Keratinocyte (primary cell): ENCODE results near the gene DENND4A. TPM values are rescaled to one million over a fixed set of nuclear protein-coding genes. Genes with fewer than 3 reads are reported as not detected.

Experiments used
- DNase-seq: peaks from one replicate; pipeline ENCODE4 v3.0.0-alpha.2; 2011; ENCODE audit warnings: low read depth, missing footprints, low spot score
- FAIRE-seq: peaks from 2 replicates; lab custom pipeline; 2011; peaks lifted over from hg19 to GRCh38; lab: Jason Lieb, UNC
- H2AFZ ChIP-seq: 2 replicates; pipeline ENCODE4 v1.6.0; 2012; ENCODE audit warnings: low read length, control low read depth, inconsistent platforms; ENCODE audit not compliant: control insufficient read depth
- H3K27ac ChIP-seq: 2 replicates; pipeline ENCODE4 v1.5.1; 2011; ENCODE audit warnings: low read length; ENCODE audit not compliant: control insufficient read depth, insufficient read depth
- H3K27me3 ChIP-seq: 3 replicates; pipeline ENCODE4 v1.6.0; 2011; ENCODE audit warnings: low read length; ENCODE audit not compliant: control insufficient read depth, insufficient read depth; ENCODE audit errors: extremely low read depth
- H3K36me3 ChIP-seq, 2 experiments: 2 replicates in 1 of 2; 3 replicates in 1 of 2; pipeline ENCODE4 v1.5.1; 2011; ENCODE audit warnings: low read length in 2 of 2, mild to moderate bottlenecking in 1 of 2; ENCODE audit not compliant: control insufficient read depth in 2 of 2, insufficient read depth in 2 of 2; ENCODE audit errors: extremely low read depth in 1 of 2
- H3K4me1 ChIP-seq: 3 replicates; pipeline ENCODE4 v1.5.1; 2011; ENCODE audit warnings: low read length; ENCODE audit not compliant: control insufficient read depth, insufficient read depth; ENCODE audit errors: extremely low read depth
- H3K4me2 ChIP-seq: 3 replicates; pipeline ENCODE4 v1.6.0; 2011; ENCODE audit warnings: low read depth, low read length; ENCODE audit not compliant: control insufficient read depth, insufficient read depth; ENCODE audit errors: extremely low read depth
- H3K4me3 ChIP-seq, 3 experiments: fragments of 200-600 bp in 1 of 3; sonication (generic) in 1 of 3; 2 replicates in 2 of 3; 3 replicates in 1 of 3; pipeline ENCODE4 v1.5.1; 2011 to 2016; ENCODE audit warnings: low read length in 3 of 3, mild to moderate bottlenecking in 3 of 3, control low read depth in 2 of 3, inconsistent platforms in 1 of 3, low read depth in 1 of 3, mixed read lengths in 1 of 3, mixed run types in 1 of 3, moderate library complexity in 1 of 3; ENCODE audit not compliant: control insufficient read depth in 2 of 3, insufficient read depth in 2 of 3; ENCODE audit errors: extremely low read depth in 1 of 3
- H3K79me2 ChIP-seq: 2 replicates; pipeline ENCODE4 v1.6.0; 2012; ENCODE audit warnings: low read length; ENCODE audit not compliant: control insufficient read depth, insufficient read depth
- H3K9ac ChIP-seq: 3 replicates; pipeline ENCODE4 v1.6.0; 2011; ENCODE audit warnings: low read length; ENCODE audit not compliant: control insufficient read depth, insufficient read depth; ENCODE audit errors: extremely low read depth
- H3K9me1 ChIP-seq: 3 replicates; pipeline ENCODE4 v1.6.0; 2011; ENCODE audit warnings: low read length; ENCODE audit not compliant: control insufficient read depth, insufficient read depth; ENCODE audit errors: extremely low read depth
- H3K9me3 ChIP-seq: 2 replicates; pipeline ENCODE4 v1.5.1; 2012; ENCODE audit warnings: low read depth, low read length; ENCODE audit not compliant: control insufficient read depth
- H4K20me1 ChIP-seq: 3 replicates; pipeline ENCODE4 v1.6.0; 2011; ENCODE audit warnings: low read length; ENCODE audit not compliant: control insufficient read depth, insufficient read depth; ENCODE audit errors: extremely low read depth
- EZH2 ChIP-seq: IDR thresholded peaks from one replicate; pipeline ENCODE4 v1.6.1; 2012; ENCODE audit warnings: inconsistent platforms, mild to moderate bottlenecking, low read length, moderate library complexity
- dilution Hi-C: fragments of 300-500 bp; cut with MboI; formaldehyde crosslinking; loops from one replicate; pipeline ENCODE4 v1.7.0; 2020; ENCODE audit warnings: low sequenced_read_pairs; ENCODE audit not compliant: extremely low pct_ligation_motif_present
- polyA plus RNA-seq, 5 experiments: library from polyadenylated mRNA; depleted of rRNA in 3 of 5; stranded (reverse) in 3 of 5; stranded (forward) in 1 of 5; unstranded in 1 of 5; fragments of >200 nt; gene quantifications; 1 replicate in 1 of 5; 2 replicates in 3 of 5; 3 replicates in 1 of 5; pipeline versions ENCODE4 v1.2.1 to v1.2.3, GENCODE V29; 2011 to 2012; ENCODE audit warnings: missing spikeins in 2 of 5, low read depth in 1 of 5, low replicate concordance in 1 of 5
- TF ChIP-seq, protein P1 (sequence below), 3 experiments: IDR thresholded peaks in 1 of 3; conservative IDR thresholded peaks in 1 of 3; optimal IDR thresholded peaks in 1 of 3; 2 replicates in 2 of 3; 3 replicates in 1 of 3; pipeline versions ENCODE3 to v1.5.1; 2011; ENCODE audit warnings: low read length in 3 of 3, mild to moderate bottlenecking in 3 of 3, moderate library complexity in 2 of 3, control low read depth in 1 of 3, inconsistent platforms in 1 of 3; ENCODE audit not compliant: insufficient read depth in 2 of 3; ENCODE audit errors: extremely low read depth in 1 of 3

Gene DENND4A
- polyA plus RNA-seq, 1 donor (not counting 4 experiments of a cell fraction or from before 2014, with no cell fraction given) = 10.0 TPM

DNA sequence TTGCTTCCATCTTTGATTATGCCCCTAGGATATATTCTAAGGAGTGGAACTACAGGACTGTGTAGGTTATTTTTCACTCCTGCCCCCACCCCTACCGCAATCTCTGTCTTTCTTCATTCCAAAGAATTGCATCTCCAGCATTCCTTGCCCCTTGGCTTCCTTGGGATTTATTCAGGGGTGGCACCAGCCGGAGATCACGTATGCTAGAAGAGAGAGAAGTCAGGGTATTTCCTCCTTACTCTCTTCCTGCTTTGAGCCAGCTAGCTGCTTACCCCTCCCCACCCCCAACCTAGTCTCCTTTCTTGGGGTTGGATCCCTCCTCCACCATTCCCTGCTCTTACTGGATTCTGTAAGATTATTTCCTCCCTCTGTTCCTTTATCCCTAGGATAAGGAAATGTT lies 35.0 kb upstream of the DENND4A start:
- Histone ChIP-seq H3K4me1 (no peaks in the 10 kb centered on the region), H2AFZ (peak overlapping the region; percentile 4), H3K4me3 (no peak overlapping the region), H3K27me3 (no peaks in the 10 kb centered on the region), H3K79me2 (no peaks in the 10 kb centered on the region), H3K36me3 (no peaks in the 10 kb centered on the region), H3K9ac (no peak overlapping the region), H3K9me3 (no peaks in the 10 kb centered on the region), H4K20me1 (no peaks in the 10 kb centered on the region), H3K9me1 (no peaks in the 10 kb centered on the region), H3K4me2 (no peak overlapping the region), H3K27ac (no peak overlapping the region)
- dilution Hi-C loops = no loop called here
- DNase-seq = no peak
- TF ChIP-seq EZH2 = no peak
- TF ChIP-seq, protein P1, sequence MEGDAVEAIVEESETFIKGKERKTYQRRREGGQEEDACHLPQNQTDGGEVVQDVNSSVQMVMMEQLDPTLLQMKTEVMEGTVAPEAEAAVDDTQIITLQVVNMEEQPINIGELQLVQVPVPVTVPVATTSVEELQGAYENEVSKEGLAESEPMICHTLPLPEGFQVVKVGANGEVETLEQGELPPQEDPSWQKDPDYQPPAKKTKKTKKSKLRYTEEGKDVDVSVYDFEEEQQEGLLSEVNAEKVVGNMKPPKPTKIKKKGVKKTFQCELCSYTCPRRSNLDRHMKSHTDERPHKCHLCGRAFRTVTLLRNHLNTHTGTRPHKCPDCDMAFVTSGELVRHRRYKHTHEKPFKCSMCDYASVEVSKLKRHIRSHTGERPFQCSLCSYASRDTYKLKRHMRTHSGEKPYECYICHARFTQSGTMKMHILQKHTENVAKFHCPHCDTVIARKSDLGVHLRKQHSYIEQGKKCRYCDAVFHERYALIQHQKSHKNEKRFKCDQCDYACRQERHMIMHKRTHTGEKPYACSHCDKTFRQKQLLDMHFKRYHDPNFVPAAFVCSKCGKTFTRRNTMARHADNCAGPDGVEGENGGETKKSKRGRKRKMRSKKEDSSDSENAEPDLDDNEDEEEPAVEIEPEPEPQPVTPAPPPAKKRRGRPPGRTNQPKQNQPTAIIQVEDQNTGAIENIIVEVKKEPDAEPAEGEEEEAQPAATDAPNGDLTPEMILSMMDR (optimal IDR thresholded peaks at IDR 0.05 in 1 of 3, IDR thresholded peaks at IDR 0.05 in 1 of 3, conservative IDR thresholded peaks at IDR 0.05 in 1 of 3; ENCODE audit: extremely low read depth in 1 of 3, insufficient read depth in 2 of 3, low read length in 3 of 3) = no peak
- FAIRE-seq = no peak

- Histone ChIP-seq H3K9ac (no peak overlapping the region), H2AFZ (no peak overlapping the region), H3K4me3 (no peak overlapping the region), H3K27ac (no peak overlapping the region), H3K4me2 (no peak overlapping the region), H4K20me1 (no peaks in the 10 kb centered on the region), H3K79me2 (no peaks in the 10 kb centered on the region), H3K36me3 (no peaks in the 10 kb centered on the region), H3K9me3 (no peaks in the 10 kb centered on the region), H3K4me1 (no peaks in the 10 kb centered on the region), H3K27me3 (no peaks in the 10 kb centered on the region), H3K9me1 (no peaks in the 10 kb centered on the region)
- FAIRE-seq = no peak
- DNase-seq = no peak
- dilution Hi-C loops = no loop called here
- no peak for TF ChIP-seq EZH2
- TF ChIP-seq, protein P1 (optimal IDR thresholded peaks at IDR 0.05 in 1 of 3, IDR thresholded peaks at IDR 0.05 in 1 of 3, conservative IDR thresholded peaks at IDR 0.05 in 1 of 3; ENCODE audit: extremely low read depth in 1 of 3, insufficient read depth in 2 of 3, low read length in 3 of 3) = no peak
Observed at GRCh38 chr15:65824941-65825544, 33.0 kb upstream of the DENND4A start.
